HUES6 (cell line): ENCODE results near the gene STMND1.

Source experiments
- H3K27ac ChIP-seq: 2 replicates; pipeline ENCODE4 v1.7.0; 2013; ENCODE audit warnings: low read depth, mild to moderate bottlenecking, low read length, inconsistent platforms
- H3K27me3 ChIP-seq: 2 replicates; pipeline ENCODE4 v1.6.1; 2013; ENCODE audit warnings: low read length; ENCODE audit not compliant: control insufficient read depth, insufficient read depth
- H3K36me3 ChIP-seq: 2 replicates; pipeline ENCODE4 v1.6.1; 2013; ENCODE audit warnings: low read length; ENCODE audit not compliant: control insufficient read depth, insufficient read depth
- H3K4me1 ChIP-seq: 2 replicates; pipeline ENCODE4 v1.6.1; 2013; ENCODE audit warnings: low read length; ENCODE audit not compliant: control insufficient read depth, insufficient read depth
- H3K4me3 ChIP-seq: 2 replicates; pipeline ENCODE4 v1.5.1; 2013; ENCODE audit warnings: low read depth, low read length
- H3K9ac ChIP-seq: one replicate; pipeline ENCODE4 v1.6.1; 2013; ENCODE audit warnings: mild to moderate bottlenecking, low read length
- H3K9me3 ChIP-seq: 2 replicates; pipeline ENCODE4 v1.6.1; 2013; ENCODE audit warnings: low read depth, low read length; ENCODE audit not compliant: control insufficient read depth, insufficient read depth

The STMND1 gene

GRCh38 chr6:17132967-17133366 is 31.1 kb downstream of the STMND1 start:
- H3K9ac ChIP-seq = no peak overlapping the region
- peaks cover under 1% of the 10 kb centered on the region; the same call in 1 of the 2 replicates for H3K9me3 ChIP-seq
- no peaks in the 10 kb centered on the region for H3K36me3 ChIP-seq
- no peak overlapping the region for H3K27ac ChIP-seq
- no peaks in the 10 kb centered on the region for H3K4me1 ChIP-seq
- H3K27me3 ChIP-seq = no peaks in the 10 kb centered on the region
- no peak overlapping the region for H3K4me3 ChIP-seq

GRCh38 chr6:17138033-17138432 is 36.2 kb downstream of the STMND1 start:
- Histone ChIP-seq H3K4me3 (no peak overlapping the region), H3K27ac (no peak overlapping the region), H3K27me3 (no peaks in the 10 kb centered on the region), H3K9me3 (peaks cover 8% of the 10 kb centered on the region; the same call in 1 of the 2 replicates), H3K36me3 (no peaks in the 10 kb centered on the region), H3K4me1 (no peaks in the 10 kb centered on the region), H3K9ac (no peak overlapping the region)

GRCh38 chr6:17144016-17144415 is 42.2 kb downstream of the STMND1 start:
- H3K36me3 ChIP-seq = no peaks in the 10 kb centered on the region
- H3K9me3 ChIP-seq = no peaks in the 10 kb centered on the region
- H3K27ac ChIP-seq = no peak overlapping the region
- H3K27me3 ChIP-seq = no peaks in the 10 kb centered on the region
- no peaks in the 10 kb centered on the region; the same call in 1 of the 2 replicates for H3K4me1 ChIP-seq
- H3K4me3 ChIP-seq = no peak overlapping the region
- H3K9ac ChIP-seq = no peak overlapping the region

GRCh38 chr6:17149571-17149970 is 47.7 kb downstream of the STMND1 start:
- peaks cover 2% of the 10 kb centered on the region; the same call in 1 of the 2 replicates for H3K9me3 ChIP-seq
- H3K4me1 ChIP-seq = no peaks in the 10 kb centered on the region; the same call in 1 of the 2 replicates
- H3K27me3 ChIP-seq = no peaks in the 10 kb centered on the region
- H3K9ac ChIP-seq = no peak overlapping the region
- no peak overlapping the region for H3K4me3 ChIP-seq
- H3K36me3 ChIP-seq = no peaks in the 10 kb centered on the region
- no peak overlapping the region for H3K27ac ChIP-seq

GRCh38 chr6:17150096-17150495 is 48.2 kb downstream of the STMND1 start:
- Histone ChIP-seq H3K9me3 (peaks cover 2% of the 10 kb centered on the region; the same call in 1 of the 2 replicates), H3K9ac (no peak overlapping the region), H3K27ac (no peak overlapping the region), H3K36me3 (no peaks in the 10 kb centered on the region), H3K4me1 (no peaks in the 10 kb centered on the region), H3K27me3 (no peaks in the 10 kb centered on the region), H3K4me3 (no peak overlapping the region)

GRCh38 chr6:17151888-17152287 is 50.0 kb downstream of the STMND1 start:
- Histone ChIP-seq H3K36me3 (no peaks in the 10 kb centered on the region), H3K27me3 (no peaks in the 10 kb centered on the region), H3K4me1 (no peaks in the 10 kb centered on the region), H3K9me3 (peaks cover 2% of the 10 kb centered on the region; the same call in 1 of the 2 replicates), H3K27ac (no peak overlapping the region), H3K4me3 (no peak overlapping the region), H3K9ac (no peak overlapping the region)

- no peak overlapping the region for H3K4me3 ChIP-seq
- H3K27me3 ChIP-seq = no peaks in the 10 kb centered on the region
Observed at GRCh38 chr6:17152703-17153102, 50.9 kb downstream of the STMND1 start.

GRCh38 chr6:17156112-17156921 is 54.5 kb downstream of the STMND1 start:
- no peaks in the 10 kb centered on the region for H3K4me1 ChIP-seq
- no peaks in the 10 kb centered on the region for H3K27me3 ChIP-seq
- no peaks in the 10 kb centered on the region for H3K36me3 ChIP-seq
- no peak overlapping the region for H3K4me3 ChIP-seq
- no peak overlapping the region for H3K27ac ChIP-seq
- peaks cover 2% of the 10 kb centered on the region; the same call in 1 of the 2 replicates for H3K9me3 ChIP-seq
- no peak overlapping the region for H3K9ac ChIP-seq

More at GRCh38 chr6:17152703-17153102, 50.9 kb downstream of the STMND1 start:
- Histone ChIP-seq H3K9me3 (peaks cover 2% of the 10 kb centered on the region; the same call in 1 of the 2 replicates), H3K9ac (no peak overlapping the region), H3K4me1 (no peaks in the 10 kb centered on the region), H3K36me3 (no peaks in the 10 kb centered on the region), H3K27ac (no peak overlapping the region)

- no peaks in the 10 kb centered on the region for H3K36me3 ChIP-seq
- H3K9me3 ChIP-seq = peaks cover 2% of the 10 kb centered on the region; the same call in 1 of the 2 replicates
- H3K4me1 ChIP-seq = no peaks in the 10 kb centered on the region
- no peak overlapping the region for H3K9ac ChIP-seq
- H3K27ac ChIP-seq = no peak overlapping the region
- H3K27me3 ChIP-seq = no peaks in the 10 kb centered on the region
- no peak overlapping the region for H3K4me3 ChIP-seq
Observed at GRCh38 chr6:17156966-17157365, 55.1 kb downstream of the STMND1 start.

- no peaks in the 10 kb centered on the region; the same call in 1 of the 2 replicates for H3K9me3 ChIP-seq
- no peaks in the 10 kb centered on the region for H3K36me3 ChIP-seq
- no peaks in the 10 kb centered on the region for H3K4me1 ChIP-seq
- no peak overlapping the region for H3K27ac ChIP-seq
- H3K4me3 ChIP-seq = no peak overlapping the region
- no peak overlapping the region for H3K9ac ChIP-seq
- no peaks in the 10 kb centered on the region for H3K27me3 ChIP-seq
Observed at GRCh38 chr6:17157617-17158016, 55.8 kb downstream of the STMND1 start.

GRCh38 chr6:17159240-17159639 is 57.4 kb downstream of the STMND1 start:
- Histone ChIP-seq H3K36me3 (no peaks in the 10 kb centered on the region), H3K9me3 (no peaks in the 10 kb centered on the region), H3K4me1 (no peaks in the 10 kb centered on the region), H3K9ac (no peak overlapping the region), H3K4me3 (no peak overlapping the region), H3K27ac (no peak overlapping the region), H3K27me3 (no peaks in the 10 kb centered on the region)
